Effector CD8-positive, alpha-beta T cell (primary cell): ENCODE data around the gene OR10H5.
"Not testable (repeated sequence)": the region's sequence is repeated elsewhere in the genome, so short reads cannot be mapped to it uniquely, and the experiment has no call there.

Source experiments
- DNase-seq: peaks from one replicate; lab custom pipeline; 2025; lab: John Stamatoyannopoulos, UW

Gene OR10H5

GRCh38 chr19:15843894-15844222, 56.4 kb downstream of the OR10H5 start:
- DNase-seq, result not testable (repeated sequence)

GRCh38 chr19:15846923-15847322, 59.5 kb downstream of the OR10H5 start:
- DNase-seq, result no peak

DNA sequence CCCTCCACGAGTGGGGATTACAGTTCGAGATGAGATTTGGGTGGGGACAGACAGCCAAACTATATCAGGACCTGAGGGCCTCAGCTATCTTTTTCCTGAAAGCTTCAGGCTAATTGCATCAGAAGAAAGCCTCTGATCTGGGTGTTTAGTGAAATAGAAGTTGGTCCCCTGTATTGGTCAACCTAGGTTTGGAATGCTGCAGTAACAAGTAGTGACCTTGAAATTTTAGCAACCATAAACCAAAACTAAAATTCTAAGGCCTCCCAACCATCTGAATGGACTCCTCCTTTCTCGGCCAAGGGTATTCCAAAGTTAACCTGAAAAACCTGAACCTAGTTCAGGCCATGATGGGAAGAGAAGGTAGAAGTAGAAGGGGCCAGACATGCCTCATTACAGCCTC, 62.9 kb downstream of the OR10H5 start:
- DNase-seq, result no peak
